AG09309 (cell line): Measurements from ENCODE around the gene LCORL.
"Not testable (repeated sequence)": the region's sequence is repeated elsewhere in the genome, so short reads cannot be mapped to it uniquely, and the experiment has no call there.

Experiments
- DNase-seq: peaks from one replicate; pipeline ENCODE4 v3.0.0-alpha.2; 2010; ENCODE audit warnings: low read depth
- H3K4me3 ChIP-seq: 2 replicates; pipeline ENCODE4 v1.5.1; 2011; ENCODE audit warnings: mild to moderate bottlenecking, low read depth, low read length, moderate library complexity; ENCODE audit not compliant: control insufficient read depth
- TF ChIP-seq, protein P1 (sequence below): IDR thresholded peaks from 2 replicates; pipeline ENCODE4 v1.5.1; 2011; ENCODE audit warnings: mild to moderate bottlenecking, low read depth, low read length, inconsistent platforms; ENCODE audit not compliant: insufficient read depth, control insufficient read depth; ENCODE audit errors: missing control alignments

Gene LCORL

DNA sequence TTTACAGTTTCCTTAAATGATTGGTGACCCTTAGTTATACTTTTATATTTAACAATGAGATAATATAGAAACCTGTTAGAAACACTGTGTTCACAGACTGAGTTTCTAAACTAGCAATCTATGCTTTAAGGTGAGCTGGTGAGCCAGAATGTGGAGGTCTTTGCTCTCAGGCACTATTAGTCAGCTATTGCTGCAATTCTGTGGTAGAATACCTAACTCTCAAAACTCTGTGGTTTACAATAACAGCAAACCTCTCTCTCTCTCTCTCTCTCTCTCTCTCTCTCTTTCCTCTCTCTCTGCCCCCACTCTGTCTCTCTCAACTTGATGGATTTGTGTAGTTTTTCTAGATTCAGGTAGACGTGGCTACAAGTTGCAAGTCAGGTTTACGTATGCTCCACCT is 17.6 kb upstream of the LCORL start:
- TF ChIP-seq, protein P1, sequence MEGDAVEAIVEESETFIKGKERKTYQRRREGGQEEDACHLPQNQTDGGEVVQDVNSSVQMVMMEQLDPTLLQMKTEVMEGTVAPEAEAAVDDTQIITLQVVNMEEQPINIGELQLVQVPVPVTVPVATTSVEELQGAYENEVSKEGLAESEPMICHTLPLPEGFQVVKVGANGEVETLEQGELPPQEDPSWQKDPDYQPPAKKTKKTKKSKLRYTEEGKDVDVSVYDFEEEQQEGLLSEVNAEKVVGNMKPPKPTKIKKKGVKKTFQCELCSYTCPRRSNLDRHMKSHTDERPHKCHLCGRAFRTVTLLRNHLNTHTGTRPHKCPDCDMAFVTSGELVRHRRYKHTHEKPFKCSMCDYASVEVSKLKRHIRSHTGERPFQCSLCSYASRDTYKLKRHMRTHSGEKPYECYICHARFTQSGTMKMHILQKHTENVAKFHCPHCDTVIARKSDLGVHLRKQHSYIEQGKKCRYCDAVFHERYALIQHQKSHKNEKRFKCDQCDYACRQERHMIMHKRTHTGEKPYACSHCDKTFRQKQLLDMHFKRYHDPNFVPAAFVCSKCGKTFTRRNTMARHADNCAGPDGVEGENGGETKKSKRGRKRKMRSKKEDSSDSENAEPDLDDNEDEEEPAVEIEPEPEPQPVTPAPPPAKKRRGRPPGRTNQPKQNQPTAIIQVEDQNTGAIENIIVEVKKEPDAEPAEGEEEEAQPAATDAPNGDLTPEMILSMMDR: no peak
- DNase-seq: no peak
- no peak overlapping the region for H3K4me3 ChIP-seq

DNA sequence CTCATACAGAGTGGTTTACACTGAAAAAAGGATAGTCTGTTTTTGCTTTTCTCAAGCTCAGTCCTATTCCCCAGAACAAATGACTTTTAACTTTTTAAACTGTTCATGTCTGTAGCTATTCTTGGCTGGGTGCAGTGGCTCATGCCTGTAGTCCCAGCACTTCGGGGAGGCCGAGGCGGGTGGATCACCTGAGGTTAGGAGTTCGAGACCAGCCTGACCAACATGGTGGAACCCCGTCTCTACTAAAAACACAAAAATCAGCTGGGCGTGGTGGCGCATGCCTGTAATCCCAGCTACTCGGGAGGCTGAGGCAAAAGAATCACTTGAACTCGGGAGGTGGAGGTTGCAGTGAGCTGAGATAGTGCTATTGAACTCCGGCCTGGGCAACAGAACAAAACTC is 14.8 kb upstream of the LCORL start:
- DNase-seq, H3K4me3 ChIP-seq: not testable (repeated sequence)

DNA sequence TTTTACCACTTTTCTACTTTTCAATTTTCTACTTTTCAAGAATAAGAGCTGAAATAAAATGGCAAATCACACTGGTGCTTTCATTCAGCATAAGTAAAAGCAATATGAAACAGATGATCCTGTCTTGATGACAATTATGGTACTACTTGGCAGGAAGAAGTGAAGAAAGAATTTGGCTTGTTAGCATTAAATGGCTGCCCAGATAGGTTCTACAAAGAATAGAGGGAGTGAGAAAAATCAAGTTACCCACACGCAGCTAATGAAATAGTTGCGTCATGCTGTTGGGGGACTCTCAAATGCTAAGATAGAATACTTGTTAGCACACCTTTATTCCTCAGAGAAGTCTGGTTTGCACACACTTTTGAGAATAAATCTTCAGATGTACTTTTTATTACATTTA is 12.5 kb upstream of the LCORL start:
- no peak overlapping the region for H3K4me3 ChIP-seq
- TF ChIP-seq, protein P1: no peak
- DNase-seq: no peak

DNA sequence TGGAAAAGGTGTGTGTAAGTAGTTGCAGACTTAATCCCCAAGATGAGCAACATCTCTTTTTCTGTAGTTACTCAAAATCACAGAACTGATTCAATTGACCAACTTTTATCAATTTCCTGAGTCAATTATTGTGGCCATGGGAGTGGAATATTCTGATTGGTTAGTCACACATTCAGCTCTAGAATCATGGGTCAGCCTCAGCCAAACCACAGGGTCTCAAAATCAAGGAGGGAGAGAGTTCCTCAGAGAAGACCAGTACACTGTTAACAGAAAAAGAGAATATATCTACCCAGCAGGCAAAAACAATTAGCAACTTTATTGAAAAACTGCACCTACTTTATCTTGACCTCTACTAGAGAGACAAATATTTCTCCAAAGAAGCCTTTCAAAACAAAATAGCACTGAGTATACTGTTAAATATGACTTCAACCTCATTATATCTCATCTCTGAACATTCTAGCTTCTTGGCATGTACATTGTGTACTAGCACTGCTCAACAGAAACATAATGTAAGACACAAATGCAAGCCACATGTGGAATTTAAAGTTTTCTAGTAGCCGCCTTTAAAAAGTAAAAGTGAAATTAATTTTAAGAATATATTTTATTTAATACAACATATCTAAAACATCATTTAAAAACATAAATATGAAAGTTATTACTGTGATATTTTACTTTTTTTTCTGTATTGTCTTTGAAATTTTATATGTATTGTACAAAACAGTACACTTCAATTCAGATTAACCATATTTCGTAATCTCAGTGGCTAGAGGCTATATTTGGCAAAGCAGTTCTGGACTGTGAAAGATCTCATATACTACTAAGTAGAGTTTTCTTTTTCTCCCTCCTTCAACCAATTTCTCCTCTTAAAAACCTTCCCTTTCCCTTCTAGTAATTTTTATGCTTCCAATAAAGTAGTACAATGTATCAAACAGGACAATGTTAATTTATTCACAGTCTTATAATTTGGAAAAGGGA is 11.8 kb upstream of the LCORL start:
- no peak for DNase-seq
- TF ChIP-seq, protein P1: no peak
- no peak overlapping the region for H3K4me3 ChIP-seq

DNA sequence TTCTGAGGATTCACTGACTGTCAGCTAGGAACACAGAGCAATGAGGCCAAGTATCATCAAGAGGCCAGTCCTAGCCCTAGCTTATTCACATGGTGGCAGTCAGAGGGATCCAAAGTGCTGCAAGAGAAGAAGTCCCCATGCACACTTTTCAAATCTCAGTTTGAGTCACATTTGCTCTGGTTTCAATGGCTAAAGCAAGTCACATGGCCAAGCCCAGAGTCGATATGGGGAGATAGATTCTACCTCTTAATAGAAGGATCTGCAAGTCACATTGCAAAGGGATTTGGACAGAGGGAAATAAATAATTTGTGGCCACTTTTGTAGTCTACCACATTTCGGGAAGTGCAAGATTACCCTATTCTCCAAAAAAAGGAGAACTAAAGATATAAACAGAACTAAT is 3.7 kb upstream of the LCORL start:
- H3K4me3 ChIP-seq: no peak overlapping the region
- TF ChIP-seq, protein P1: no peak
- DNase-seq: no peak

DNA sequence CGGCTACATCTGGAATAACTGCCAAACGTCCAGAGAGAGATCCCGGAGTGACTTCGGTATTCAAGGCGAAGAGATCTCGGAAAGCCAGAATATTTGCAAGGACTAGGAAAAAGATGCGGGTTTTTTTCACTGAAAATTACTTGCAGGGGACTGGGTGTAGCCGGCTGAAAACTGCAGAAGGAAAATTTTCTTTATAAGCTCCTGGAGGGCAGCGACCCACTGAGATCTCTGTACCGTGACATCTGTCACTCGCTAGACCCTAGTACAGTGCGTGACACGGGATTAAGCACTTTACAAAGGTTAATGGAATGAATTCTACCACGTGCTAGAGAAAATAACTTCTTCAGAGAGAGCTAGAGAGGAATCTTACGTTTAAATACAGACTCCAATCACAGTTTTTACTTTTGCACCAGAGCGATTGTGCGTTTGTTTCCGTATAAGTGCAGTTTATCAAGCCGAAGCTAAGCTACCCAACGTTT is 1.1 kb upstream of the LCORL start:
- no peak for DNase-seq
- peak overlapping the region; percentile 83 for H3K4me3 ChIP-seq
- TF ChIP-seq, protein P1: no peak

DNA sequence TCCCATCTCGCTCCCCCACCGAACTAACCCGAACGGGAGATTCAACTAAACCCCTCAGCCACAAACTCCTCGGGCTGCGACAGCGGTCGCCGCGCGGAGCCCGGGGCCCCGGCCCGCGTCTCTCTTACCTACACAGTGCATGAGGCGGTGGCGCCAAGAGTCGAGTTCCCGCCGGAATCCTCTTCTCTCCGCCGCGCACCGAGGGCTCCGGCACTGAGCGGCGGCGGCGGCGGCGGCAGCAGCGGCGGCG is 160 bp downstream of the LCORL start:
- TF ChIP-seq, protein P1: no peak
- H3K4me3 ChIP-seq: peak overlapping the region; percentile 83
- DNase-seq: no peak
